ENCODE measurements around the gene CCL19.

DNA sequence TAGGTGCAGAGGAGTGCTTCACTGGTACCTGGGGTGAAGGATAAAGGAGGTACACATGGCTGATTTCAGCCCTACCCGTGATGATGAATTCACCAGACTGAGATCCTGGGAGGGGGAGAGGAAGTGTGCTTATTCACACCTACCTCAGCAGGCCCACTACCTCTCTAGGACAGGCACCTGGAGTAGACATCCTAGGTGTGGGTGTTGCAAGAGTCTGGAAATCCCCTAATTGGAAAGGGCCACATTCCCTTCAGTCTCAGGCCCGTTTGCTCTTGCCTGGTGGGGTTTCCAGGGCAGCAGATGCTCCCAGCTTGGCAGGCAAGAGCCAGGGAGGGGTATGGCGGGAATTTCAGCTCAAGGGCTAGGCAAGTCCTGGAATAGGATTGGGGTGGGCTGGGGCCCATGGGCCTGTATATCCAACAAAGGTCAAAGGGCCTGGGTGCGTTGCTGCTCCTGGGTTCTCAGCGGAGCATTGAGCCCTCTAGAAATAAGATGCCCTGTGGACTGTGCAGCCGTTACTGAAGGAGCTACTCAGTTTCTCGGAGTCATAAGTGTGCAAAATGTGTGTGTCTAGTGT is 24.7 kb upstream of the CCL19 start:
- no peak for TF ChIP-seq CTCF (IDR thresholded peaks at IDR 0.05)
- no peak for TF ChIP-seq POLR2AphosphoS5 (IDR thresholded peaks at IDR 0.05)
- no peak for TF ChIP-seq EP300 (IDR thresholded peaks at IDR 0.05)

All from esophagus muscularis mucosa (tissue), 4 donors.